ENCODE data around the gene LIMS2.
A peak's percentile ranks its signal among the peaks of the same experiment; 100 is the strongest.

The LIMS2 gene, protein sequence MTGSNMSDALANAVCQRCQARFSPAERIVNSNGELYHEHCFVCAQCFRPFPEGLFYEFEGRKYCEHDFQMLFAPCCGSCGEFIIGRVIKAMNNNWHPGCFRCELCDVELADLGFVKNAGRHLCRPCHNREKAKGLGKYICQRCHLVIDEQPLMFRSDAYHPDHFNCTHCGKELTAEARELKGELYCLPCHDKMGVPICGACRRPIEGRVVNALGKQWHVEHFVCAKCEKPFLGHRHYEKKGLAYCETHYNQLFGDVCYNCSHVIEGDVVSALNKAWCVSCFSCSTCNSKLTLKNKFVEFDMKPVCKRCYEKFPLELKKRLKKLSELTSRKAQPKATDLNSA

DNA sequence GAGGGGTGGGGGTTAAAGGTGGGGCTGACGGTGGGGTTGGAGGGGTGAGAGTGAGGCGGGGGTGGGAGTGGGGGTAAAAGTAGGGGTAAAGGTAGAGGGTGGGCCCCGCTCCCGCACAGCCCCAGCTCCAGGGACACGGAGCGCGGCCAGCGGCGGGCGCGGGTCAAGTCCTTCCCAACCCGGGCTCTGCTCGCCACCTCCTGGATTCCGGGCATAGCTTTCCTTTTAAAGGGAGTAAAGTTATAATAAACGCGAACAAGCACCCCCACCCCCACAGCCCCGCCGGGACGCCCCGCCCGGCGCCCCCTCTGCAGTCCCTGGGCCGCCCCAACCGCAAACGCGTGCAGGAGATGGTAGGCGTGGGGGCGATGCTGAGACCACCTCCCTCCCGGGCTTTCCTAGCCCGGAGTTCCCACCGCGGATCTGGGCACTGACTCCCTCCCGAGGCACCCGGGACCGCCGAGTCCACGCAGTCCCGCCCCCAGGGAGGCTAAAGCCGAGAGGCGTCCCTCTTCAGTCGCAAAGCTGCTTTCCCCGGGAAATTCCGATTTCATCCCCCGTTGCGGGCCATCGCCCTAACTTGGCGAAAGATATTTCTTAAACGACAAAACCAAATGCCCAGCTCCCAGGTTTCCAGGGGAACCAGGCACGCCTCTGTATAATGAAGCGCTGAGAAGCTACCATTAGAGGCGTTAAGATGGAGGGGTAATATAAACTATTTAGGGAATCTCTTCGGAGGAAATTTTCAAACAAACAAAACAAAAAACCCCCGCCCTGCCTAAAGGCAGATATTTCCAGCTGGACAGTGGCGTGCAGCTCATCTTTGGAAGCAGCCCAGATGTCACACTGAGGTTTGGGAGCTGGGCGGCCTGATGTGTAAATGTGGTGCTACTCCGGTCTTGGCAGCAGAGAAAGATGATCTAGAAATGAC is at the start of gene LIMS2:
Gene LIMS2, minus strand, starts transcription at position 200 of the 931 bp plus-strand sequence. CDS start 506 bp downstream, outside the sequence.
- no peak for DNase-seq (ENCODE audit: low read depth)

- DNase-seq (ENCODE audit: low read depth) = no peak
These were observed 47.5 kb upstream of the LIMS2 start for GRCh38 chr2:127722807-127723206.

DNA sequence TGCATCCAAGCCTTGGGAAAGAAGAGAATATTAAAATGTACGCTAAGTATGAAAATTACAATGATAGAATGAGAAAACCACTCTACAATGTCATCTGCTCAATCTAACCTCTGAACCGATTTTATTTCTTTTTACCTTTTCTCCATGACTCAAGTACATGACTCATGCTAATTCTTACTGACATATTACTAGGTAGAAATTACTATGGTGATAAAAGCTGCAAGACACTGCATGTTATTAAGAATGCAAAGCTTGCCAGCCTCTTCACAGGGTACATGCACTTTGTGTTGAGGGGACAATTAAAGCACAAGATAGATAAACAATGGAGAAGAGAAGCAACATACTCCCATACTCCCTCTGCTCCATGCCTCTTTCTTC is 46.6 kb upstream of the LIMS2 start:
- no peak for DNase-seq (ENCODE audit: low read depth)

GRCh38 chr2:127721311-127721977 is 46.1 kb upstream of the LIMS2 start:
- no peak for DNase-seq (ENCODE audit: low read depth)

GRCh38 chr2:127719301-127720218 is 44.2 kb upstream of the LIMS2 start:
- no peak for DNase-seq (ENCODE audit: low read depth)

DNA sequence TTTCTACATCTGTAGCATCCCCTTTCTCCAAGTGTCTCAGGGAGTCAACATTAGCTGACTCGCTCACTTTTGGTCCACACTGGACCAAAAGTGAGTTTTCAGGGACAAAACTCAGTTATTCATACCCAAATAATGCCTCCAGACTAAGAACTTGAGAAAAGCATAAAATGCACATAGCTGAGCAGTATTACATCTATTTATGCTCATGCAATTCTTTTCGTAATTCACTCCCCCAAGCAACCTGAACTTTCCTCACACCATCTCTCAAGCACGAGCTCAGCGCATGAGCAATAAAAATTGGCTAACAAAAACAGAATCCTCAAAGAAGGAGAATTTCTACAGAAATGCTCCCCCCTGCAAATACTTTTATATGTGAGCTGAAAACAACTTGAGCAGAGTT is 42.9 kb upstream of the LIMS2 start:
- DNase-seq (ENCODE audit: low read depth) = no peak

DNA sequence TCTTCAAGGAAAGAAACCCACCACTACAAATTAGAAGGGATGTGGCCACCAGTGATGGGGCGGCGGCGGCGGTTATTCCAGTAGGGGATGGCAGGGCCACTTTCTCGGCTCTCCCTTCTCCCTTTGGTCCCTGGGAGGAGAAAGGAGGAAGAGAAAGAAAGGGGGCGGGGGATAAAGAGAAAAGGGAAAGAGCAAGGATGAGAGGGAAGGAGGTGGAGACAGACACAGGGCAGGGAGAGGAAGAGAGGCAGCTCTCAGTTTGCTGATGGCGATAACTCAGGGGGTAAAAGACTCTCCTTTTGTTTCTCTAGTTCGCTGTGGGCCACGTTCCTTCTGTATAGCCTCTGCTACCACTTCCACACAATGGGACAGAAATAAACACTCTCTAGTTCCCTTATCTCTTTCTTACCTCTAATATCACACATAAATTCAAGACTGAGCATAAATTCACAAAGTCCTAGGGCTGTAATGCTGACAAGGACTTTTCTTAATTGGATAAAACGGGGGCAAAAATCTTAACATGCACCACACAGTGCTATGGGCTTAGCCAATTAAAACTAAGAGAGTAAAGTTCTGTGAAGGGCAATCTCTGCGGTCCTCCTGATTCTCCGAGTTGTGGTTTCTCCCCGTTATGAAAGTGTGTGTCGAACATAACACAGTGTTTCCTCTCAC is 40.6 kb upstream of the LIMS2 start:
- no peak for DNase-seq (ENCODE audit: low read depth)

- no peak for DNase-seq (ENCODE audit: low read depth)
These were observed 38.2 kb upstream of the LIMS2 start for GRCh38 chr2:127713562-127713961.

DNA sequence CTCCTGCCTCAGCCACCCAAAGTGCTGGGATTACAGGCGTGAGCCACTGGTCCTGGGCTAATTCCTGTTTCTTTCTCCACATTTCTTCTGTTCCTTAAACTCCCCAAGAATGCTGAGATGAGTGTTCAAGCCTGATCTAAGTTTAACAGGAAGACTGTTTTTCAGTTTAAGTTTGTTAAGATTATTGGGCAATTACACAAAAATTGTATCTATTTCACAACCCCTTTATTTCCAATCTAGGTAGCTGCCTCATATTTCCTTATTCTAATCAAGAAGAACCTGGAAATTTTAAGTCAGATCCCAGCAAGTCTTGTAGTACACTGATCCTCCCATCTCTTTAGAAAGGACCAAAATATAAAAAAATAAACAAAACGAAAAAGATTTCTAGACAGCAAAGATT is 37.7 kb upstream of the LIMS2 start:
- DNase-seq (ENCODE audit: low read depth) = no peak

DNA sequence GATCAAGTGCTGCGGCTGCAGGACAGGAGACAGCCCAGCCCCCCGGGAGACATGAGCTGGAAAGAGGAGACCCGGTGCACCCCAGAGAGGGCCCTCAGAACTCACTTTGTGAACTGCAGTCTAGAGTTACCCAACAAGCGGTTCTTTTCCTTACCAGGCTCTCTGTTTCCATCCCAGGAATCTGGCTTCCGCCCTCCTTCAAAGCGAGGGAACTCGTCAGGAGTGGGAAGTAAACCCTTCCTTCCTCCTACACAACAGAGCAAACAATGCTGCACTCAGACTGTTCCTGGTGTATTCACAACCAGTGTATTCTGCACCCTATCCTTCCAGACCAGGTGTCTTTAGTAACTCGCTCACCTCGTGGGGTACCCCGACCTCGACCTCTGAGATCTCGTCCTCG is 34.0 kb upstream of the LIMS2 start:
- no peak for DNase-seq (ENCODE audit: low read depth)

- no peak for DNase-seq (ENCODE audit: low read depth)
These were observed 32.7 kb upstream of the LIMS2 start for GRCh38 chr2:127707890-127708648.

DNA sequence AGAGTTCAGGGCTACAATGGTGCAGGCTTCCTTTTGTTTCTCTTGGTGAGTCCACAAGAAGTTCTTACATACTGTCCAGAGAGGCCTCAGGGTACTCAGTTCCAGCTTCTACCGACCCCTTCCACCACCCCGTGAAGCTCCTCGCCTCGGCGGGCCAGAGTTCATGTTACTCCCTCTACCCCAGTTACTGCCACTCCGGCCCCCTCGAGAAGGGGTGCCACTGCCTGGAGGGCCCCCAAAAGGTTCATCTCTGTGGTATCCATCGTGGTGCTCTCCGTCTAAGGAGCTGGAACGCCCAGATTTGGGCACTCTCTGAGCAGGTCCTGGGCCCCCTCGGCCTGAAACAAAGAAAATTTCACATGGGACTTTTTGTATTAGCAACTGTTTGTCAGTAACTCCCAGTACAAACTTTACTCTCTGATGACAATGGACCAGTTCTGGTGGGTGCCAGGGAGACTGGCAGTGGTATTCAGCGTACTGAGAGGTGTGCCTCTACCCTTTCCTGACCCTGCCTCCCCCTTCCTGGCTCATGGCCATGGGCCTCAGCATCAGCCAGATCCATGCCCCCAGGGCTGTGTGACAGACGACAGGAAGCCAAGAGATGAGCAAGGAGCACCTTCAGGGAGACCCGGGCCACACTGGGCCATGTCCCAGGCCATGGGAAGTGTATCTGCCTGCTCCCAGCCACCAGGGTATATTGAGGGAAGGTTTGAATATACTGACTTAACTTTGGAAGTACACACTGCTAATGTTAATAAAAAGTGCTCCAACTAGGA is 31.1 kb upstream of the LIMS2 start:
- no peak for DNase-seq (ENCODE audit: low read depth)

- no peak for DNase-seq (ENCODE audit: low read depth)
These were observed 30.2 kb upstream of the LIMS2 start for GRCh38 chr2:127705391-127706065.

- no peak for DNase-seq (ENCODE audit: low read depth)
These were observed 29.5 kb upstream of the LIMS2 start for GRCh38 chr2:127704641-127705390.

- no peak for DNase-seq (ENCODE audit: low read depth)
These were observed 28.0 kb upstream of the LIMS2 start for GRCh38 chr2:127703282-127703681.

DNA sequence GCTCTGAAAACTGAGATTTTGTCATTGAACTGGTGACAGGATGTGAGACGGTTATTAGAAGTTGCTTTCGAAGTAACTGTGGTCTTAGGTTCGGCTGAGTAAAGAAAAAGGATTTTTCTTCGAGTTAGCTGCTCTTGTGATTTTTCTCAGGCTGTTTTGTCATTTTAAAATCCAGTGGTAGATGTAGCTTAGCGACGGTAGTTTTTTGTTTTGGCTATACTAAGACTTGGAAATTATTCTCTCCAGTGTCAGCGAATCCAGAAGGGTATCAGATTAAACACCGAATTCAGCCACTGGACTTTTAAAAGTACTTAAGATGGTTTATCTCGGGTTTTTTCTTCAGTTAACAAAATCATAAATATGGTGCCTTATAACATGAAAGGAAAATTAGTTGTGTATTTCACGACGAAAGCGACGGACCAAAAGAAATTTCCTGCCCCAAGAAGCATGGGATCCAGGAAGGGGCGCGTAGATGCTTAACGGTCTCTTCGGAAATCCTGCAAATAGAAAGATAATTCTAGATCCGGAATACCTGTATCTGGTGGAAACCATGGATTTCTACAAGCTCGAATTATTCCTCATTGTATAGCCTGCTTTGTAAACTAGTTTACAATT is 27.2 kb upstream of the LIMS2 start:
- DNase-seq (ENCODE audit: low read depth) = no peak

DNA sequence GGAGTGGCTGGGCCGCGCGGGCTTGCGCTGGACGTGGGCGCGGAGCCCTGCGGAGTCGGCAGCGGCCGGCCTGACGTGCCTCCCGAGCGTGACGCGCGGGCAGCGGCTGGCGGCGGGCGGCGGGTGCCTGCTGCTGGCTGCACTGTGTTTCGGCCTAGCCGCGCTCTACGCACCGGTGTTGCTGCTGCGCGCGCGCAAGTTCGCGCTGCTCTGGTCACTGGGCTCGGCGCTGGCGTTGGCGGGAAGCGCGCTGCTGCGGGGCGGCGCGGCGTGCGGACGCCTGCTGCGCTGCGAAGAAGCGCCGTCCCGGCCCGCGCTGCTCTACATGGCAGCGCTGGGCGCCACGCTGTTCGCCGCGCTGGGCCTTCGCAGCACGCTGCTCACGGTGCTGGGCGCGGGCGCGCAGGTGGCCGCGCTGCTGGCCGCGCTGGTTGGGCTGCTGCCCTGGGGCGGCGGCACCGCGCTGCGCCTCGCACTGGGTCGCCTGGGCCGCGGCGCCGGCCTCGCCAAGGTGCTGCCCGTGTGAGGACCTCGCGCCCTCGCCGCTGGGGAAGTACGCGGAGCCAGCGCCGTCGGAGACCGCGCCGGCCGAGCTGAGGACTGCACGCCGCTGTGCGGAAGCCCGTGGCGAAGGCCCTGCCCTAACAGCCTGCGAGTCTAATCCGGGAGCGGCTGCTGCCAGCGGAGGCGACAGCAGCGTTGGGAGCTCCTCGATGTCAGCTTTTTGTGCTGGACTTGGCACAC is 26.5 kb upstream of the LIMS2 start:
- DNase-seq (ENCODE audit: low read depth) = peak; percentile 46

Measured in stimulated activated CD8-positive, alpha-beta memory T cell treated with anti-CD3 and anti-CD28 coated beads, Interleukin-7, amount 100 ng/mL, for 24 hours (primary cell).